GM12892 (cell line): ENCODE results near the gene POLR3B.
A peak's percentile ranks its signal among the peaks of the same experiment; 100 is the strongest.

Experiments used
- DNase-seq: peaks from one replicate; pipeline ENCODE4 v3.0.0; 2011; ENCODE audit not compliant: insufficient read length
- FAIRE-seq: peaks from 2 replicates; lab custom pipeline; 2011; peaks lifted over from hg19 to GRCh38; lab: Jason Lieb, UNC
- POLR2A ChIP-seq: IDR thresholded peaks from 2 replicates; pipeline ENCODE4 v1.6.1; 2011; ENCODE audit warnings: low read depth, low read length, control low read depth
- POLR2AphosphoS5 ChIP-seq: IDR thresholded peaks from 2 replicates; pipeline ENCODE4 v1.6.1; 2011; ENCODE audit warnings: low read depth, low read length, control low read depth
- TAF1 ChIP-seq: IDR thresholded peaks from 2 replicates; pipeline ENCODE4 v1.6.1; 2011; ENCODE audit warnings: low read depth, mild to moderate bottlenecking, control low read depth, low read length, borderline replicate concordance

Gene POLR3B

DNA sequence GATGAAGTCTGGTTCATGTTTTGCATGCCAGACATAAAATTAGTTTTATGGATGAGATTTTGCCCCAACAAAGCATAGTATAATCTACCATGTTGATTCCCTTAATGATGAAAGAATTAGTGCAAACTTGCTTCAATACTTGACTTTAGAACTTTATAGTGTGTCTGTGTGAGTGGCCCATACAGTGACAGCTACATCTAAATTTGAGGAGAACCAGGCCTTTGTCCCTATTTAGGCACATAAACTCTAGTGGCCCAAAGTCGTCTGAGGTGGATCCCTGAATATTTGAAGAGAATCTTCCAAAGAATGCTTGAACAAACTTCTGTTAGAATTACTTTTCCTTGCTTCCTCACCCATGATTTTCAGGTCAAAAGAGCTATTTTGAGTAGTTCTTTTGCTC lies 70.4 kb downstream of the POLR3B start:
- FAIRE-seq (no peak), DNase-seq (no peak)
- TF ChIP-seq POLR2AphosphoS5 = no peak
- no peak for TF ChIP-seq TAF1
- no peak for TF ChIP-seq POLR2A

GRCh38 chr12:106428384-106428783 lies 70.8 kb downstream of the POLR3B start:
- DNase-seq = no peak

DNA sequence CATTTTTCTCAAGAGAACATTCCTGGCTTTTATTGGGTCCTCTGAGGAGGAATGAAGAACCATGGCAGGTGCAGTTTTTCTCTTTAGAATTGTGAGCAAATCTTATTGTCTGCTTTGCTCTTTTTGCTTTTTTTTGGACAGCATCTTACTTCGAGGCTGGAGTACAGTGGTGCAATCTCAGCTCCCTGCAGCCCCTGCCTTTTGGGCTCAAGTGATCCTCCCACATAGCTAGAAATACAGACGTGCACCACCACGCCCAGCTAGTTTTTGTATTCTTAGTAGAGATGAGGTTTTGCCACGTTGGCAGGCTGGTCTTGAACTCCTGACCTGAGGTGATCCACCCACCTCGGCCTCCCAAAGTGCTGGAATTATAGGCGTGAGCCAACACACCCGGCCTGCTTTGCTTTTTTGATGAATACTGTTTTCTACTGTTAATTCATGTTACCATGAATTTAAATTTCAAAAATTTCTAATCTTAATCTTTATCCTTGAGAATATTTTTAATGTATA lies 71.5 kb downstream of the POLR3B start:
- no peak for TF ChIP-seq POLR2AphosphoS5
- TF ChIP-seq POLR2A = no peak
- no peak for TF ChIP-seq TAF1
- FAIRE-seq (no peak), DNase-seq (no peak)

More at GRCh38 chr12:106428384-106428783, 70.8 kb downstream of the POLR3B start:
- FAIRE-seq = no peak
- no peak for TF ChIP-seq POLR2A
- no peak for TF ChIP-seq TAF1
- no peak for TF ChIP-seq POLR2AphosphoS5

GRCh38 chr12:106429636-106430035 lies 72.1 kb downstream of the POLR3B start:
- no peak for DNase-seq
- TF ChIP-seq POLR2AphosphoS5 (no peak), TAF1 (no peak), POLR2A (no peak)
- no peak for FAIRE-seq

GRCh38 chr12:106431839-106432411 lies 74.4 kb downstream of the POLR3B start:
- no peak for DNase-seq
- no peak for FAIRE-seq

DNA sequence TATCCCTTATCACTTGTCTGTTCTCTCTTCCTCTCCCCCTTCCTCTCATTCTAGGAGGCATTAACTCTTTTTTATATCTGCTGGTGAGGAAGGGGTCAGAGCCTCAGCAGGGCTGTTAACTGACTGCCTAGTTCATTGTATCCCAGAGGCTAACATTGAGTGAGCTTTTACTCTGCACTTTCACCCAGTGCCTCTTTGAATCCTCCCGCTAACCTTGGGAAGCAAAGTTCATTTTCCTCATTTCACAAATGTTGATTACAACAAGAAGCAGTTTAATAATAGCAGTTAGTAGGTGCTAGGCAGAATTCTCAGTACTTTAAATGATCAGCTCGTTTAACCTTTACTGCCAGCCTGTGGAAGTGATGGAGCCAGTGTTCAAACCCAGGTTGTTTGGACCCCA lies 75.5 kb downstream of the POLR3B start:
- DNase-seq (no peak), FAIRE-seq (no peak)
- no peak for TF ChIP-seq TAF1
- TF ChIP-seq POLR2A = no peak
- TF ChIP-seq POLR2AphosphoS5 = no peak

More at GRCh38 chr12:106431839-106432411, 74.4 kb downstream of the POLR3B start:
- TF ChIP-seq TAF1 (no peak), POLR2AphosphoS5 (no peak), POLR2A (no peak)

- FAIRE-seq = no peak
These were observed 77.0 kb downstream of the POLR3B start for GRCh38 chr12:106434526-106434925.

DNA sequence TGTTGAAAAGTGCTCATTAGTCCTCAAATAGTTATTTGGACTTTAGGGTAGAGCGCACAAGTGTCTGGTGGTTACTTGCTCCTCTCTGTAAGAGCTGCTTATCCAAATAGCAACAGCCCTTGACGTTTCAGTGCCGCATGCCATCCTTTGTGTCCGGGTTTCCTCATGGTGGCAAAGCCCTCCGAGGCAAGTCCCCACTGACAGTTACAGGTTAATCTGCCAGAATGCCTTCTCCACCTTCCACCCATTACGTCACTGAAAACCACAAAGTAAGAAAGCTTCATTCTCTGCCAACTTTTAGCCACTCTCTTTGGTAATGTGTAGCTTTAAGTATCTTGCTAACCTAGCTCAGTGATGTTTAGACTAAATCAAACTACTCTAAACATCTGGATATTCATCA lies 78.6 kb downstream of the POLR3B start:
- FAIRE-seq (no peak), DNase-seq (no peak)
- TF ChIP-seq TAF1 (no peak), POLR2A (no peak), POLR2AphosphoS5 (no peak)

More at GRCh38 chr12:106434526-106434925, 77.0 kb downstream of the POLR3B start:
- no peak for DNase-seq
- TF ChIP-seq POLR2A = no peak
- no peak for TF ChIP-seq TAF1
- TF ChIP-seq POLR2AphosphoS5 = no peak

GRCh38 chr12:106442575-106442974 lies 85.0 kb downstream of the POLR3B start:
- peak; percentile 17 for FAIRE-seq
- no peak for DNase-seq
- TF ChIP-seq TAF1 = no peak
- no peak for TF ChIP-seq POLR2AphosphoS5
- TF ChIP-seq POLR2A = no peak

- TF ChIP-seq POLR2A = no peak
- TF ChIP-seq POLR2AphosphoS5 = no peak
- no peak for TF ChIP-seq TAF1
- FAIRE-seq (no peak), DNase-seq (no peak)
These were observed 87.5 kb downstream of the POLR3B start for GRCh38 chr12:106445053-106445452.

GRCh38 chr12:106445959-106446358 lies 88.4 kb downstream of the POLR3B start:
- no peak for DNase-seq
- no peak for FAIRE-seq

DNA sequence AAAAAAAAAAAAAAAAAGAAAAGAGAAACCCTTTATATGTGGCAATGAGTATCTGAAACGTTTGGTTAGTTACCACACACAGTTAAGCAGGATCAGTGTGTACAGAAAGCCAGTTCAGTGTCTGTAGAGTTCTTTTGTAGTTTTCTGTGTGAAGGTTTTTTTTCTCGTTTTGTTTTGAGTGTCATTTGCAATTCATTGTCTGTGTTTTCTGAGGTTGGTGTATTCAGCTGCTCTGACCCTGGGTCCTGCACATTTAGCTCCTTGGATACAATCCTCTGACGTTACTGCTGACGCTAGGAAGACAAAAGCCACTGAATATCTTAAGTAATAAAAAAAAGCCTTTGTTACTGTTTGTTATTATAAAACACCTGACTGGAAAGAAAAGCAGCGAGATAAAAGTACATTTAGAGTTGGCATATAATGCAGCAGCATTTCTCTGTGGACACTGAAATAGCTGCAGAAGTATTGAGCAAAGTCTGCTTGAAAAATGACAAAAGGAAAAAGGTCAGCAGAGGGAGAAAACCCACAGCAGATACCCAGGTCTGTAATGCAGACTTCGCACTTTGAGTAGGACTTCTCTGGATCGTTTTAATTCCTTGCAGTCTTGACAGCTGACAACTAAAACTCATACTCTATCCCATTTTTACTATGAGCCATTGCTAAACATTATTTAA lies 89.0 kb downstream of the POLR3B start:
- no peak for DNase-seq
- no peak for FAIRE-seq
- TF ChIP-seq POLR2AphosphoS5 = no peak
- no peak for TF ChIP-seq TAF1
- no peak for TF ChIP-seq POLR2A

More at GRCh38 chr12:106445959-106446358, 88.4 kb downstream of the POLR3B start:
- no peak for TF ChIP-seq POLR2AphosphoS5
- no peak for TF ChIP-seq POLR2A
